Measurements from ENCODE around the gene CCDC28B.

CCDC28B gene

GRCh38 chr1:32223683-32224082, 23.3 kb downstream of the CCDC28B start:
- no peak for DNase-seq (ENCODE audit: low read depth)

- no peak for DNase-seq (ENCODE audit: low read depth)
These were observed 23.9 kb downstream of the CCDC28B start for GRCh38 chr1:32224285-32224684.

GRCh38 chr1:32228771-32229170, 28.4 kb downstream of the CCDC28B start:
- no peak for DNase-seq (ENCODE audit: low read depth)

GRCh38 chr1:32231843-32232432, 31.5 kb downstream of the CCDC28B start:
- DNase-seq (ENCODE audit: low read depth), result no peak

GRCh38 chr1:32232558-32233304, 32.3 kb downstream of the CCDC28B start:
- no peak for DNase-seq (ENCODE audit: low read depth)

DNA sequence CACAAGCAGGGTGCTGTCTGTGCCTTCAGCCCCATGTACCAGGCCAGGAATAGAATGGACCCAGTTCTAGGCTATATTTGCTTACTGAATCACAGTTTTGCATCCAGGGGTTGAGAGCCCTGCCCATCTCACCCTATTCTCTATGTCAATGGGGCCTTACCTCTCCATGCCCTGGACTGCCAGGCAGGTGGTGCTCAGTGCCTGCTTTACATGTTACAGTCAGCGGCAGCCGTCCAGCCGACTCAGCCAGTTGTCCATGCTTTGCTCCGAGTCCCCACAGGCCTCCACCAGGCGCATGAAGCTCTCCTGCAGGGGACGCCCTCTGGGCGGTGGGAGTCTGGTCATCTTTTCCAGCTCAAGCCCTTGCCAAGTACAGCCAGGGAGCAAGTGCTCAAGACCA, 34.4 kb downstream of the CCDC28B start:
- no peak for DNase-seq (ENCODE audit: low read depth)

GRCh38 chr1:32239337-32239736, 38.9 kb downstream of the CCDC28B start:
- DNase-seq (ENCODE audit: low read depth), result no peak

DNA sequence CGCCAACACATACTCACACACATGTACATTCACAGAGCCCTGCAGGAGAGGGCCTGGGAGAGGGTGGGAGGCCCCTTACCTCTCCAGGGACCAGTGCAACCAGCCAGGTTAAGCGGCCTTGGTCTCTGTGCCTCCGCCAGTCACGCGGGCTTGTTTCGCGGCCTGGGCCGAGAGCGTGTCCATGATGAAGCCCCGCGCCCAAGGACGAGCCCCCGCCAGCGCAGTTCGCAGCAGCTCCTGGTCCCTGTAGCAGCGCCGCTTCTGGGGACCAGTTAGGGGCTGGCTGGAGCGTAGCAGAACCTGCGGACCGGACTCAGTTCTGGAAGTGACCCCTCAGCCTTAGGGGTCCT, 39.4 kb downstream of the CCDC28B start:
- DNase-seq (ENCODE audit: low read depth), result no peak

- DNase-seq (ENCODE audit: low read depth), result no peak
These were observed 40.0 kb downstream of the CCDC28B start for GRCh38 chr1:32240140-32240951.

DNA sequence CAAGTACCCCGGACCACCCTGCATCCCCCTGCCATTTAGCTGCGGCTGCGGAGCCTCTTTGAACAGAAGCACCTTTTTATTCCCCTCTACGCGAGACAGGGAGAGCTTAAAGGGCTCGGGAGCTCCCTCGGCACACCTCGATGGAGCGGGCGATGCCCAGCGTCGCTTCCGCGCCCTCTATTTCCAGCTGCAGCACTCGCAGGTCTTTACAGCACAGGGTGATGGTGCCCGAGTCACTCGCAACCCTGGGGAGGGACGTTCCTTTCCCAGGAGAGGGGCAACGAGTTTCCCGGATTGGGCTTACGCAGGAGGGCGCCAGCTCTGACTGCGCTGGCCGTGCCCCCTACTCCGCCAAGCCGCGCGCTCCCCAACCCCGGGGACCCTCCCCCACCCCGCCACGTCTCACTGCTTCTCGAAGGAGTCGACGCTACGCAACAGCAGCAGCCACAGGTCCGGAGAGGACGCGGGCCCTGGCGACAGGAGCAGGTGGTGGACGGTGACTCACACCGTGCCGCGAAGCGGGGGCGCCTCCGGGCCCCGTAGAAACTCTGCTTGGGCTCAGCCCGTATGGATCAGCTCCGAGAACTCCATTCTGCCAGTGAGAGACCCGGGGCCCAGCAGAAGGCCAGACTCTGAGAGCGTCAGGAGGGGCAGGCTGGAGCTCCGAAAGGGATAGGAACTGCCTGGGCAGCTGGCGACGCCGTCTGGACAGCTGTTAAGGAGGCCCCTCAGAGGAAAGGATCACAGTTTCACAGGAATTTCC, 40.8 kb downstream of the CCDC28B start:
- DNase-seq (ENCODE audit: low read depth), result no peak

DNA sequence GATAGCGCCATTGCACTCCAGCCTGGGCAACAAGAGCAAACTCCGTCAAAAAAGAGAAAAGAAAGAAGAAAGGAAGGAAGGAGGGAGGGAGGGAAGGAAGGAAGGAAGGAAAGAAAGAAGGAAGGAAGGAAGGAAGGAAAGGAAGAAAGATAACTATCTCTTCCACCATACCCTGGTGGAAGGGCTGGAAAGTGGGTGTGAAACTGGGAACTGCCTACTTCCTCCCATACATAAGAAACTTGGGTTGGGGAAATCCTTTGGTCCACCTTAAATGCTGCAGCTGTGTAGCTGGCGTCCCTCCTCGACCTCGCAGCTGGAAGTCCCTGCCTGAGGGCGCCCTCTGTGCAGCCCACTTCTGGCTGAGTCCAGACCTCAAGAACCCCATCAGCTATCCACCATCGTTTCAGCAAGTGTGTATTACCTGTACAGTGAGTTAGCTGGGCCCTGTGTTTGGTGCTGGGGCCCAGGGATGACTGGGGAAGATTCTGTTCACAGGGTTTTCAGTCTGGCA, 42.0 kb downstream of the CCDC28B start:
- DNase-seq (ENCODE audit: low read depth), result no peak

GRCh38 chr1:32246888-32247273, 46.5 kb downstream of the CCDC28B start, which contains the start of gene FAM167B:
Gene FAM167B, plus strand, starts transcription at chr1:32247222. Its CDS starts 200 bp downstream, at chr1:32247422.
- no peak for DNase-seq (ENCODE audit: low read depth)

- no peak for DNase-seq (ENCODE audit: low read depth)
These were observed 47.1 kb downstream of the CCDC28B start for GRCh38 chr1:32247452-32247851.

- no peak for DNase-seq (ENCODE audit: low read depth)
These were observed 47.8 kb downstream of the CCDC28B start for GRCh38 chr1:32247983-32248889.

DNA sequence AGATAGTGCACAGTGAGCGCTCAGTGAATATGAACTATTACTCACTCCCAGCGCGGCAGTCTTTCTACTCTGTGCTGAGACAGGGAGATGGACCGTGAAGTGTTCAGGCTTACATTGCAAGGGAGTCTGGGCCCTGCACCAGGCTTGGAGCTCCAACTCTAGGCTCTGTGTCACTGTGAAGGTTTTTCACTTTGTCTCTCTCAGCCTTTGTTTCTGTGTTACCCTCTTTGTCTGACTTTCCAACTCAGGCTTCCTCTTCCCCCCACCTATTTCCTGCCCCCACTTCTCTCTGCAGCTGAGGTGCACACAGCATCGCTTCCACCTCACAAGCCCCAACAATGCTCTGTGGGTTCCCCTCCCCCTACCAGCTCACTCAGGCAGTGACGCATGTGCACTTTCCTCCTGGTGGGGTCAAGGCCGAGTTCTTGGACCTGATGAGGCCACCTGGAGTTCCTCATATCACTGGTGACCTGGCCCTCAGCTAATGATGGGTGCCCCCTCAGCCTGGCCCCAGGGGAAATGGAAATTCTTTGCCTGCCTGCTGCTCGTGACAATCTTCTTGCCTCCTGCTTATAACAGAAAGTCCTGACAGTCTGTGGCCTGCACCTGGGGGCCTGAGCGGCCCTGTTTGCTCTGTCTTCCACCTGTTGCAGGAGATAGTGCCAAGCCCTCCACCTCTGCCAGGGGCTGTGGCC, 49.6 kb downstream of the CCDC28B start:
- DNase-seq (ENCODE audit: low read depth), result no peak

- DNase-seq (ENCODE audit: low read depth), result no peak
These were observed 50.7 kb downstream of the CCDC28B start, which contains the start of gene LCK for GRCh38 chr1:32250893-32251716. Gene LCK, plus strand, starts transcription at chr1:32251265. Its CDS starts 23,065 bp downstream, at chr1:32274330.
